GM18909 (cell line): ENCODE results near the gene RAD50.

ENCODE experiments used
- ATAC-seq: cut with Tn5 transposase; IDR thresholded peaks from one replicate; pipeline ENCODE4 v1.9.1; 2021; ENCODE audit warnings: mild to moderate bottlenecking; ENCODE audit not compliant: unreplicated experiment, poor library complexity

The RAD50 gene

GRCh38 chr5:132671000-132671399, 114.2 kb downstream of the RAD50 start:
- ATAC-seq: no peak

DNA sequence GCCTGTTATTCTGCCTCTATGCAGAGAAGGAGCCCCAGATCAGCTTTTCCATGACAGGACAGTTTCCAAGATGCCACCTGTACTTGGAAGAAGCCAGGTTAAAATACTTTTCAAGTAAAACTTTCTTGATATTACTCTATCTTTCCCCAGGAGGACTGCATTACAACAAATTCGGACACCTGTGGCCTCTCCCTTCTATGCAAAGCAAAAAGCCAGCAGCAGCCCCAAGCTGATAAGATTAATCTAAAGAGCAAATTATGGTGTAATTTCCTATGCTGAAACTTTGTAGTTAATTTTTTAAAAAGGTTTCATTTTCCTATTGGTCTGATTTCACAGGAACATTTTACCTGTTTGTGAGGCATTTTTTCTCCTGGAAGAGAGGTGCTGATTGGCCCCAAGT, 116.7 kb downstream of the RAD50 start:
- ATAC-seq: no peak

- ATAC-seq: peak; percentile 7
Observed at GRCh38 chr5:132673939-132674630, 117.3 kb downstream of the RAD50 start, which contains the start of gene IL4. Gene IL4 (plus strand): TSS chr5:132673989. CDS start chr5:132674051, 62 bp downstream.

- peak; percentile 84 for ATAC-seq
Observed at GRCh38 chr5:132674671-132675506, 118.1 kb downstream of the RAD50 start.

DNA sequence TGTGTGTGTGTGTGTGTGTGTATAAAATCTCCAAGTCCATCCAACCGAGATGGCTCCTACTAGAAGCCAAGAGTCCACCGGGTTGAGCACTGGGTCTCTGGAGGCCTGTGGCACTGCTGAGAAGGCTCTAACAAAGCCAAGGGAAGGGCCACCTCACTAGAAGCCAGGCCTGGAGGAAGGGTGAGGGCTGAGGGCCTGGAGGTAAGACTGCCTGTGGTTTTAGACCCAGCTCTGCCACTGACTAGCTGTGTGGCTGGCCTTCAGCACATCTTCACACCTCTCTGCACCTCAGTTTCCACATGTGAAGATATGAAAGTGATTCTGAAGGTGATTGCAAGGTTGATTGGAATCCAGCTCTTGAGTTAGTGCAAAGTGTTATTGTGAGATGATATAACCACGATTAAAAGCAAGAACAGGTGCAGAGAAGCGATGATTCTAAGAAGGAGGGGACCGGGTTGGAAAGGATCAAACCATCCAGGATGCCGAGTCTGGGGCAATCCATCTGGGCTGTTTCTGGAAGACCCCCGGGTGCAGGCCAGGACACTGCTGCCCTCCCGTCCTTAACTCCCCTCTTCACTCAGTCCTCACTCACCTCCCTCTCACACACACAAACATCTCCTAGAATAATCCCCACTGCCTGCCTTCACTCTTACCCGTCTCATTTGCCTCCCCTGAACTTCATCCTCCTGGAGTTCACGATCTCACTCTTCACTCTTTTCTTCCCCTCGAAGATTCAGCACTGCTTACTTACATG, 119.3 kb downstream of the RAD50 start:
- ATAC-seq: no peak

DNA sequence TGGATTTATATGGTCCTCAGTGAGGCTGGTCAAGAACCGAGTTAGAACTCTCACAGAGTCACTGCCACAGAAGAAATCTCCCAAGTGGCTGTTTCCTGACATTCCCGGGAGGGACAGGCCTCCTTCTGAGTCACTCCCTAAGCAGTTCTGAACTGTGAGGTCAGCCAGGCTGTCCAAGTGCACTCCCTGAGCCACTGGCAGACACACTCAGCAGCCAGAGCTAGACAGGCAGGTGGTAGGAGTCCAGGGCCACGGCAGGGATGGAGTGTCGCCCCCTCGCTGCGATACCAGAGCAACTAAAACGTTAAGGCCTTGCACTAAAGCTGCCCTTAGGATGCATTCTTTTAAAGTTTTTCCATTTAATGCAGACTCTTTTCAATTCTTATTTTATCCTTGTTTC, 120.4 kb downstream of the RAD50 start:
- ATAC-seq: no peak

- ATAC-seq: no peak
Observed at GRCh38 chr5:132677682-132678400, 121.1 kb downstream of the RAD50 start.

- ATAC-seq: no peak
Observed at GRCh38 chr5:132678735-132679134, 122.0 kb downstream of the RAD50 start.

- no peak for ATAC-seq
Observed at GRCh38 chr5:132679166-132679565, 122.4 kb downstream of the RAD50 start.

- no peak for ATAC-seq
Observed at GRCh38 chr5:132679717-132680380, 123.1 kb downstream of the RAD50 start.

- no peak for ATAC-seq
Observed at GRCh38 chr5:132680780-132681475, 124.2 kb downstream of the RAD50 start.

GRCh38 chr5:132681476-132681831, 124.7 kb downstream of the RAD50 start:
- no peak for ATAC-seq

GRCh38 chr5:132681983-132682382, 125.2 kb downstream of the RAD50 start:
- no peak for ATAC-seq

DNA sequence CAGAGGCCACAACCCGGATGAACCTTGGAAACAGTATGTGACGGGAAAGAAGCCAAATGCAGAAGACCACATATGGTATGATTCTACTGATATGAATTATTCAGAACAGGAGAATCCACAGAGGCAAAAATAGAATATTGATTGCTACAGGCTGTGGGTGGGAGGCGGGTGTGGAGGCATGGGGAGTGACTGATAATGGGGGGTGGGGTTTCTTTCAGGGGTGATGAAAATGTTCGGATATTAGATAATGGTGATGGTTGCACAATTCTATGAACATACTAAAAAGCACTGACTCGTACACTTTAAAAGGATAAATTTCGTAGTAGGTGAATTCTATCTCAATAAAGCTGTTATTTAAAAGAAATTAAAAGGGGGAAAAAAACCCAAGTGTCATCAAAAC, 127.7 kb downstream of the RAD50 start:
- no peak for ATAC-seq

DNA sequence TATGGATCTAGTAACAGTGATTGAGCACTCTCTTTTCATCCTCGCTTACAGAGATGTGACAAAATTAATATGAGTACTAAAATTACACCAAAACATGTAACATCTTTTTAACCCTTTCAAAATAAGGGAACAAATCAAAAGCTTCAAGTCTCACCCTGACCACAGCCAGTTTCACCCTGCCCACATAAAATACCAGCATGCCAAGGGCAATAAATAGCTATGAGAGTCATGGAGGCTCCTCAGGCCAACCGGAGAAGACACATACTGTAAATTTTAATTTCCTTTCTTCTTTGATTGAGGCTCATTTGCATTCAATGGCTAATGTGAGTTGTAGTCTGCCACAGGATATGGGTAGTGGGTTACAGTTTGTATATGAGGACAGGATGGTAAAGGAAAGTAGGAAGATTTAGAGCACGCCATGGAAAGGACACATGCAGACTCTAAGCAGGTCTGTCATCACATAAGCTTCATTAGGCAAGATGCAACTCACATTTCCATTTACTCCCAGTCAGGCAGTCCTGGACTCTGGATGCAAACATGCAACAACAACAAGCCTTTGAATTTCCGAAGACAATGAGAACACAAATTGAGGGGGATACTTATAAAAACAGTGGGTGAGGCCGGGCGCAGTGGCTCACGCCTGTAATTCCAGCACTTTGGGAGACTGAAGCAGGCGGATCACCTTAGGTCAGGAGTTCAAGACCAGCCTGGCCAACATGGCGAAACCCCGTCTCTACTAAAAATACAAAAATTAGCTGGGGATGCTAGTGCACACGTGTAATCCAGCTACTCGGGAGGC, 128.3 kb downstream of the RAD50 start:
- no peak for ATAC-seq

DNA sequence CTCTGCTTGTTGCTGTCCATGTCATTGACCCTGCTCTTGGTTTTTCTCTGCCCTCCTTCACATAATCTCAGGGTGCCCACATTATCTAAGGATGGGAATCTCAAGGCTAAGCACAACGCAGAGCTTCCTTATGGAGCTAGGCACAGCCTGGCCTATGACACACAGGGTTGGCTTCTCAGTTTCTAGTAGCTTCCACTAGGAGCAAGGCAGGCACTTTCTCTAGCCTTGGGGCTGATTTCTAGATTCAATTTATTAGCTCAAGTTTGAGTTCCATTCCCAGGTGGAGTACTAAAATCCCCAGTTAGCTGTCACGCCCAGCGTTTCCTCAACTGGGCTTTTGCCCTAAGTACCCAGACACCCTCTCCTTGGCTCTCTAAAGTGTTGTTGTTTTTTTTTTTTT, 129.4 kb downstream of the RAD50 start:
- no peak for ATAC-seq

DNA sequence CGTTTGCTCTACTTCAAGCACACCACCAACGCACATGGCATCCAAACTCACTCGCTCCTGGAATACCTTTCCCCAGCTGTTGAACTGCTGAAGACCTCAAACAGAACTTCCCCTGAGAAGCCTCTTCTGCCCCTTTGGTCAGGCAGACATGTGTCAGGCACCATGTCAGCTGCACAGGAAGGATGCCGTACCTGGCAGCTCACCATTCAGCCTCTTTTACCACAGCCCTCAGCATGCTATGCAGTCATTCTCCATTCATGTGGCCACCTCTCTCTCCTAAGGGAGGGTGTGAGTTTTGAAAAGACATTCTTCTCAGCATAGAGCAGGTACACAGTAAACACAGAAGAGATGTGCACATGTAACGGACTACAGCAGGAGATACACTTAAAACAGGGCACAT, 131.2 kb downstream of the RAD50 start:
- ATAC-seq: peak; percentile 50

GRCh38 chr5:132688536-132689339, 132.0 kb downstream of the RAD50 start:
- ATAC-seq: peak; percentile 50
